Lower lobe of right lung (tissue), 2 donors: Measurements from ENCODE around the gene PRKN. TPM values are rescaled to one million over a fixed set of nuclear protein-coding genes. Genes with fewer than 3 reads are reported as not detected.
"Not testable (repeated sequence)": the region's sequence is repeated elsewhere in the genome, so short reads cannot be mapped to it uniquely, and the experiment has no call there.

ENCODE experiments used
- ATAC-seq, 2 donors: fragments of 200-7000 bp; cut with Tn5 transposase; one replicate each; pipeline ENCODE4 v1.9.1; 2020 to 2022; ENCODE audit warnings: mild to moderate bottlenecking in 2 of 2, moderate library complexity in 2 of 2
- DNase-seq: peaks from one replicate; pipeline ENCODE4 v3.0.0-alpha.2; 2020
- H3K27ac ChIP-seq: fragments of 200-600 bp; one replicate; pipeline ENCODE4 v1.8.0; 2022
- H3K27me3 ChIP-seq: fragments of 200-600 bp; one replicate; pipeline ENCODE4 v1.8.0; 2022; ENCODE audit warnings: low read depth
- H3K36me3 ChIP-seq: fragments of 200-600 bp; one replicate; pipeline ENCODE4 v1.8.0; 2022; ENCODE audit warnings: mild to moderate bottlenecking
- H3K4me1 ChIP-seq: fragments of 200-600 bp; one replicate; pipeline ENCODE4 v1.8.0; 2022
- H3K4me3 ChIP-seq: fragments of 200-600 bp; one replicate; pipeline ENCODE4 v1.8.0; 2022; ENCODE audit warnings: mild to moderate bottlenecking
- H3K9me3 ChIP-seq: fragments of 200-600 bp; one replicate; pipeline ENCODE4 v1.8.0; 2022
- CTCF ChIP-seq: fragments of 200-600 bp; IDR thresholded peaks from one replicate; pipeline ENCODE4 v1.8.0; 2022; ENCODE audit warnings: antibody characterized with exemption, mild to moderate bottlenecking
- intact Hi-C: fragments of 100-400 bp; cut with DNase I; formaldehyde crosslinking; loops from one replicate; pipeline ENCODE4 v1.11.0; 2022
- total RNA-seq: library from RNA; stranded (reverse); fragmentation: NEBNext Ultra II Directional; extraction: Animal tissue kit (Norgen Biotek cat#: 25700); gene quantifications from one replicate; pipeline ENCODE4 v1.2.1, GENCODE V29; 2021
- donor health status: DM: no; HTN: yes; CAD: no; lungs with severe emphysema.

The PRKN gene
- total RNA-seq, 1 donor from 2014 or later = 6.1 TPM

- DNase-seq (no peak), ATAC-seq (no peak)
- no peak for TF ChIP-seq CTCF
- Histone ChIP-seq H3K27ac (no peak overlapping the region), H3K4me3 (no peak overlapping the region), H3K27me3 (no peaks in the 10 kb centered on the region), H3K4me1 (no peaks in the 10 kb centered on the region), H3K36me3 (no peaks in the 10 kb centered on the region), H3K9me3 (no peaks in the 10 kb centered on the region)
- intact Hi-C loops = no loop called here
Observed at GRCh38 chr6:161319231-161319630, 1408.3 kb downstream of the PRKN start.

GRCh38 chr6:161318456-161318855 lies 1409.1 kb downstream of the PRKN start:
- ATAC-seq (no peak), DNase-seq (no peak)
- no peaks in the 10 kb centered on the region for H3K27me3 ChIP-seq
- H3K27ac ChIP-seq = no peak overlapping the region
- no peak for TF ChIP-seq CTCF
- H3K4me3 ChIP-seq = no peak overlapping the region
- intact Hi-C loops = no loop called here
- no peaks in the 10 kb centered on the region for H3K9me3 ChIP-seq
- no peaks in the 10 kb centered on the region for H3K4me1 ChIP-seq
- no peaks in the 10 kb centered on the region for H3K36me3 ChIP-seq

- no peak for TF ChIP-seq CTCF
- DNase-seq (no peak), ATAC-seq (no peak)
- no peak overlapping the region for H3K27ac ChIP-seq
- no peaks in the 10 kb centered on the region for H3K4me1 ChIP-seq
- H3K36me3 ChIP-seq = no peaks in the 10 kb centered on the region
- H3K9me3 ChIP-seq = no peaks in the 10 kb centered on the region
- H3K4me3 ChIP-seq = no peak overlapping the region
- no peaks in the 10 kb centered on the region for H3K27me3 ChIP-seq
- intact Hi-C loops = no loop called here
Observed at GRCh38 chr6:161316531-161316930, 1411.0 kb downstream of the PRKN start.

- H3K4me1 ChIP-seq, intact Hi-C loops, H3K36me3 ChIP-seq, DNase-seq, H3K4me3 ChIP-seq, H3K9me3 ChIP-seq, ATAC-seq, H3K27ac ChIP-seq, H3K27me3 ChIP-seq: not testable (repeated sequence)
Observed at GRCh38 chr6:161315246-161315917, 1412.2 kb downstream of the PRKN start.

GRCh38 chr6:161314541-161315245 lies 1412.9 kb downstream of the PRKN start:
- H3K4me3 ChIP-seq, H3K27me3 ChIP-seq, H3K9me3 ChIP-seq, H3K36me3 ChIP-seq, H3K27ac ChIP-seq, ATAC-seq, DNase-seq, H3K4me1 ChIP-seq, intact Hi-C loops: not testable (repeated sequence)

GRCh38 chr6:161313940-161314509 lies 1413.5 kb downstream of the PRKN start:
- no peak for DNase-seq
- no peaks in the 10 kb centered on the region for H3K36me3 ChIP-seq
- no peak overlapping the region for H3K27ac ChIP-seq
- no peak for TF ChIP-seq CTCF
- intact Hi-C loops = no loop called here
- H3K4me1 ChIP-seq = no peaks in the 10 kb centered on the region
- H3K4me3 ChIP-seq = no peak overlapping the region
- ATAC-seq = no peak
- H3K27me3 ChIP-seq = no peaks in the 10 kb centered on the region
- H3K9me3 ChIP-seq = no peaks in the 10 kb centered on the region

GRCh38 chr6:161313475-161313874 lies 1414.1 kb downstream of the PRKN start:
- intact Hi-C loops, H3K27me3 ChIP-seq, H3K9me3 ChIP-seq, H3K36me3 ChIP-seq, DNase-seq, H3K4me1 ChIP-seq, H3K4me3 ChIP-seq, ATAC-seq, H3K27ac ChIP-seq: not testable (repeated sequence)

GRCh38 chr6:161309774-161310173 lies 1417.8 kb downstream of the PRKN start:
- ATAC-seq, H3K4me3 ChIP-seq, H3K4me1 ChIP-seq, DNase-seq, H3K27me3 ChIP-seq, H3K36me3 ChIP-seq, H3K27ac ChIP-seq, H3K9me3 ChIP-seq, intact Hi-C loops: not testable (repeated sequence)
